IMR-90 (cell line): ENCODE data around the gene NWD2. TPM values are rescaled to one million over a fixed set of nuclear protein-coding genes. Genes with fewer than 3 reads are reported as not detected.

Experiments
- ATAC-seq: fragments of 200-7000 bp; cut with Tn5 transposase; 2 replicates; pipeline ENCODE4 v1.9.1; 2020; ENCODE audit warnings: low read depth, mild to moderate bottlenecking, moderate library complexity
- BruUV-seq: library from RNA; stranded (reverse); fragments of 400-500 nt; replicated peaks from 2 replicates; lab custom pipeline; 2021; lab: Mats Ljungman, UMichigan
- CTCF ChIA-PET: fragments of 300-600 bp; formaldehyde crosslinking; extraction: SDS; loops from one replicate; lab custom pipeline; 2021; ENCODE audit warnings: antibody characterized with exemption; lab: Yijun Ruan, JAX
- POLR2A ChIA-PET: fragments of 300-600 bp; sonication (Branson Sonifier 250); formaldehyde crosslinking; loops from one replicate; lab custom pipeline; 2022; ENCODE audit warnings: antibody characterized with exemption; ENCODE audit not compliant: unreplicated experiment; lab: Charles Lee
- DNase-seq: peaks from one replicate; pipeline ENCODE4 v3.0.0; 2013
- H2AFZ ChIP-seq: replicated peaks from 2 replicates; pipeline ENCODE3; 2013; ENCODE audit warnings: low read length, mild to moderate bottlenecking; ENCODE audit not compliant: poor library complexity
- H2AK5ac ChIP-seq: 2 replicates; pipeline ENCODE4 v1.6.1; 2013; ENCODE audit warnings: low read depth, low read length, inconsistent platforms
- H2AK9ac ChIP-seq: replicated peaks from 2 replicates; pipeline ENCODE3; 2013; ENCODE audit warnings: mild to moderate bottlenecking, low read depth, low read length, moderate library complexity; ENCODE audit not compliant: poor library complexity
- H2BK120ac ChIP-seq: 2 replicates; pipeline ENCODE4 v1.6.1; 2013; ENCODE audit warnings: low read depth, low read length, inconsistent platforms
- H2BK15ac ChIP-seq: 3 replicates; pipeline ENCODE4 v1.6.1; 2013; ENCODE audit warnings: low read depth, low read length, inconsistent platforms
- H2BK20ac ChIP-seq: 2 replicates; pipeline ENCODE4 v1.6.1; 2013; ENCODE audit warnings: low read depth, mild to moderate bottlenecking, inconsistent platforms, low read length, moderate library complexity
- H2BK5ac ChIP-seq: 2 replicates; pipeline ENCODE4 v1.6.1; 2013; ENCODE audit warnings: mild to moderate bottlenecking, low read depth, low read length, inconsistent platforms; ENCODE audit not compliant: poor library complexity, severe bottlenecking
- H3K14ac ChIP-seq: replicated peaks from 2 replicates; pipeline ENCODE4 v1.6.1; 2013; ENCODE audit warnings: low read depth, low read length, inconsistent platforms
- H3K18ac ChIP-seq: 2 replicates; pipeline ENCODE4 v1.6.1; 2013; ENCODE audit warnings: low read depth, low read length, control low read depth
- H3K23ac ChIP-seq: 2 replicates; pipeline ENCODE4 v1.6.1; 2013; ENCODE audit warnings: low read depth, low read length, inconsistent platforms
- H3K27ac ChIP-seq: 2 replicates; pipeline ENCODE4 v1.5.1; 2013; ENCODE audit warnings: mild to moderate bottlenecking, control low read depth, low read length; ENCODE audit not compliant: insufficient read depth
- H3K27me3 ChIP-seq: 2 replicates; pipeline ENCODE4 v1.6.1; 2013; ENCODE audit warnings: low read length; ENCODE audit not compliant: control insufficient read depth, insufficient read depth
- H3K36me3 ChIP-seq: 2 replicates; pipeline ENCODE4 v1.6.1; 2013; ENCODE audit warnings: low read length, mixed read lengths; ENCODE audit not compliant: control insufficient read depth, insufficient read depth
- H3K4ac ChIP-seq: 2 replicates; pipeline ENCODE4 v1.6.1; 2013; ENCODE audit warnings: low read depth, low read length, inconsistent platforms
- H3K4me1 ChIP-seq: 2 replicates; pipeline ENCODE4 v1.6.1; 2013; ENCODE audit warnings: low read length, mixed read lengths; ENCODE audit not compliant: control insufficient read depth, insufficient read depth
- H3K4me2 ChIP-seq: 2 replicates; pipeline ENCODE4 v1.6.1; 2013; ENCODE audit warnings: low read depth, mild to moderate bottlenecking, control low read depth, low read length, moderate library complexity
- H3K4me3 ChIP-seq: 2 replicates; pipeline ENCODE4 v1.5.1; 2013; ENCODE audit warnings: low read depth, mild to moderate bottlenecking, control low read depth, low read length, moderate library complexity; ENCODE audit not compliant: insufficient read depth
- H3K56ac ChIP-seq: 2 replicates; pipeline ENCODE4 v1.6.1; 2013; ENCODE audit warnings: low read length, inconsistent platforms; ENCODE audit not compliant: insufficient read depth; ENCODE audit errors: extremely low read depth
- H3K79me1 ChIP-seq, 2 experiments: 2 replicates each; pipeline ENCODE4 v1.6.1; 2013; ENCODE audit warnings: low read length in 2 of 2, inconsistent platforms in 1 of 2, low read depth in 1 of 2
- H3K9ac ChIP-seq: 2 replicates; pipeline ENCODE4 v1.6.1; 2013; ENCODE audit warnings: low read depth, low read length, control low read depth
- H3K9me1 ChIP-seq: 2 replicates; pipeline ENCODE4 v1.6.1; 2013; ENCODE audit warnings: low read length, inconsistent platforms; ENCODE audit not compliant: insufficient read depth
- H3K9me3 ChIP-seq: 2 replicates; pipeline ENCODE4 v1.6.1; 2013; ENCODE audit warnings: low read length; ENCODE audit not compliant: control insufficient read depth, insufficient read depth
- H4K20me1 ChIP-seq: 2 replicates; pipeline ENCODE4 v1.6.1; 2013; ENCODE audit warnings: low read length, inconsistent platforms; ENCODE audit not compliant: insufficient read depth
- H4K5ac ChIP-seq: 2 replicates; pipeline ENCODE4 v1.6.1; 2013; ENCODE audit warnings: mild to moderate bottlenecking, low read depth, low read length, control low read depth
- H4K8ac ChIP-seq, 2 experiments: 2 replicates each; pipeline ENCODE4 v1.6.1; 2013; ENCODE audit warnings: low read depth in 2 of 2, low read length in 2 of 2, control low read depth in 1 of 2, inconsistent platforms in 1 of 2
- H4K91ac ChIP-seq: 2 replicates; pipeline ENCODE4 v1.6.1; 2013; ENCODE audit warnings: low read depth, low read length, inconsistent platforms; ENCODE audit not compliant: insufficient read depth
- CEBPB ChIP-seq: IDR thresholded peaks from 2 replicates; pipeline ENCODE4 v1.6.1; 2012; ENCODE audit warnings: low read depth, low read length, improper control_type of control experiment
- ELK1 ChIP-seq: fragments of 150-350 bp; IDR thresholded peaks from 2 replicates; pipeline ENCODE4 v1.6.1; 2016; ENCODE audit warnings: low read depth, mild to moderate bottlenecking, low read length, moderate library complexity, borderline replicate concordance
- RCOR1 ChIP-seq: IDR thresholded peaks from 2 replicates; pipeline ENCODE4 v1.6.1; 2012; ENCODE audit warnings: mild to moderate bottlenecking, low read length, improper control_type of control experiment; ENCODE audit not compliant: insufficient replicate concordance
- RFX5 ChIP-seq: IDR thresholded peaks from 2 replicates; pipeline ENCODE4 v1.8.0; 2012; ENCODE audit warnings: low read depth, mild to moderate bottlenecking, low read length, moderate library complexity
- USF2 ChIP-seq: fragments of 150-350 bp; IDR thresholded peaks from 2 replicates; pipeline ENCODE4 v1.6.1; 2017; ENCODE audit warnings: mild to moderate bottlenecking, antibody characterized with exemption, low read length, low read depth
- WGBS, 2 experiments: methylation state at CpG; one replicate each; pipeline versions ENCODE4 v1.1.5 to v1.1.7; 2013; ENCODE audit warnings: missing lambda C conversion rate in 2 of 2; ENCODE audit not compliant: insufficient read length in 1 of 2; ENCODE audit errors: extremely low coverage in 2 of 2; 5-methylcytosine and 5-hydroxymethylcytosine counted together
- dilution Hi-C: fragments of 300-500 bp; cut with HindIII; formaldehyde crosslinking; loops from one replicate; pipeline ENCODE4 v1.14.3; 2018; ENCODE audit warnings: low sequenced_read_pairs; ENCODE audit not compliant: unreplicated experiment
- in situ Hi-C: fragments of 300-500 bp; cut with MboI; formaldehyde crosslinking; loops from 3 replicates; pipeline ENCODE4 v1.14.3; 2019; ENCODE audit warnings: low sequenced_read_pairs, inconsistent platforms, mixed read lengths
- intact Hi-C: fragments of 100-400 bp; cut with micrococcal nuclease; formaldehyde crosslinking; loops from 2 replicates; pipeline ENCODE4 v1.10.0; 2022
- polyA plus RNA-seq, 3 experiments: library from polyadenylated mRNA; depleted of rRNA; stranded (reverse); fragments of >200 nt; gene quantifications; 2 replicates each; pipeline ENCODE4 v1.2.3, GENCODE V29; 2012; ENCODE audit warnings: low replicate concordance in 1 of 3
- total RNA-seq: library from RNA; depleted of rRNA; stranded (reverse); fragments of >200 nt; gene quantifications from 2 replicates; pipeline ENCODE4 v1.2.3, GENCODE V29; 2012

NWD2 gene
- total and polyA plus RNA-seq, 2 of the 4 experiments (the other 2 are of a cell fraction) = not detected

GRCh38 chr4:37385424-37385823 is 140.9 kb downstream of the NWD2 start:
- no peak overlapping the region for H2AK5ac ChIP-seq
- no peak overlapping the region for H3K4ac ChIP-seq
- no peaks in the 10 kb centered on the region for H3K36me3 ChIP-seq
- no peak overlapping the region for H2BK120ac ChIP-seq
- ATAC-seq = no peak
- in situ Hi-C loops = loop anchor here (25.0 kb wide), 1 partner anchor 1023 kb away; no protein-coding TSS in a partner anchor
- TF ChIP-seq USF2 = no peak
- TF ChIP-seq RCOR1 = no peak
- TF ChIP-seq ELK1 = no peak
- no peak for TF ChIP-seq RFX5
- TF ChIP-seq CEBPB = no peak
- no peaks in the 10 kb centered on the region for H3K4me1 ChIP-seq
- H3K18ac ChIP-seq = no peak overlapping the region
- no peak overlapping the region for H4K5ac ChIP-seq
- no peak overlapping the region for H4K8ac ChIP-seq
- no peaks in the 10 kb centered on the region for H3K9me1 ChIP-seq
- no peak overlapping the region for H2BK20ac ChIP-seq
- no peaks in the 10 kb centered on the region for H4K20me1 ChIP-seq
- ChIA-PET POLR2A (no interaction called here), CTCF (no interaction called here)
- no peak overlapping the region for H3K4me3 ChIP-seq
- H3K56ac ChIP-seq = no peak overlapping the region
- no peak overlapping the region for H3K23ac ChIP-seq
- no peak overlapping the region for H3K9ac ChIP-seq
- no peak overlapping the region for H3K27ac ChIP-seq
- no peaks in the 10 kb centered on the region for H3K9me3 ChIP-seq
- intact Hi-C loops = no loop called here
- no peak overlapping the region for H3K4me2 ChIP-seq
- H2BK15ac ChIP-seq = no peak overlapping the region
- no peak overlapping the region for H2AK9ac ChIP-seq
- H3K14ac ChIP-seq = no peak overlapping the region
- BruUV-seq = no TSS peak
- dilution Hi-C loops = no loop called here
- no peak overlapping the region for H2AFZ ChIP-seq
- no peak for DNase-seq
- no peaks in the 10 kb centered on the region for H3K79me1 ChIP-seq
- WGBS, 2 experiments = no CpG with 5 or more reads among the region's 2 CpGs
- H3K27me3 ChIP-seq = no peaks in the 10 kb centered on the region
- no peak overlapping the region for H2BK5ac ChIP-seq
- H4K91ac ChIP-seq = no peak overlapping the region
